DND-41 (cell line): Measurements from ENCODE around the gene RFX1.
"Not testable (repeated sequence)": the region's sequence is repeated elsewhere in the genome, so short reads cannot be mapped to it uniquely, and the experiment has no call there.

Source experiments
- EZH2 ChIP-seq: IDR thresholded peaks from 3 replicates; pipeline ENCODE4 v1.6.1; 2012; ENCODE audit warnings: borderline replicate concordance, low read depth, mild to moderate bottlenecking, moderate library complexity, low read length, inconsistent platforms; ENCODE audit not compliant: severe bottlenecking
- TF ChIP-seq, protein P1 (sequence below): IDR thresholded peaks from 2 replicates; pipeline ENCODE4 v1.5.1; 2012; ENCODE audit warnings: borderline replicate concordance, low read length, moderate library complexity, mild to moderate bottlenecking; ENCODE audit not compliant: poor library complexity, severe bottlenecking; ENCODE audit errors: extremely low read depth

DNA sequence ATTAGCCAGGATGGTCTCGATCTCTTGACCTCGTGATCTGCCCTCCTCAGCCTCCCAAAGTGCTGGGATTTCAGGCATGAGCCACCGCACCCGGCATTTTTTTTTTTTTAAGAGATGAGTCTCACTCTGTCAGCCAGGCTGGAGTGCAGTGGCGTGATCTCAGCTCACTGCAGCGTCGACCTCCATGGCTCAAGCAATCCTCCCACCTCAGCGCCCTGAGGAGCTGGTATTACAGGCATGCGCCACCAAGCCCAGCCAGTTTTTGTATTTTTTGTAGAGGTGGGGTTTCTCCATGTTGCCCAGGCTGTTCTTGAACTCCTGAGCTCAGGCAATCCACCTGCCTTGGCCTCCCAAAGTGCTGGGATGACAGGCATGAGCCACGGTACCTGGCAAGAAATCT, 41.7 kb upstream of the RFX1 start:
- TF ChIP-seq, protein P1, sequence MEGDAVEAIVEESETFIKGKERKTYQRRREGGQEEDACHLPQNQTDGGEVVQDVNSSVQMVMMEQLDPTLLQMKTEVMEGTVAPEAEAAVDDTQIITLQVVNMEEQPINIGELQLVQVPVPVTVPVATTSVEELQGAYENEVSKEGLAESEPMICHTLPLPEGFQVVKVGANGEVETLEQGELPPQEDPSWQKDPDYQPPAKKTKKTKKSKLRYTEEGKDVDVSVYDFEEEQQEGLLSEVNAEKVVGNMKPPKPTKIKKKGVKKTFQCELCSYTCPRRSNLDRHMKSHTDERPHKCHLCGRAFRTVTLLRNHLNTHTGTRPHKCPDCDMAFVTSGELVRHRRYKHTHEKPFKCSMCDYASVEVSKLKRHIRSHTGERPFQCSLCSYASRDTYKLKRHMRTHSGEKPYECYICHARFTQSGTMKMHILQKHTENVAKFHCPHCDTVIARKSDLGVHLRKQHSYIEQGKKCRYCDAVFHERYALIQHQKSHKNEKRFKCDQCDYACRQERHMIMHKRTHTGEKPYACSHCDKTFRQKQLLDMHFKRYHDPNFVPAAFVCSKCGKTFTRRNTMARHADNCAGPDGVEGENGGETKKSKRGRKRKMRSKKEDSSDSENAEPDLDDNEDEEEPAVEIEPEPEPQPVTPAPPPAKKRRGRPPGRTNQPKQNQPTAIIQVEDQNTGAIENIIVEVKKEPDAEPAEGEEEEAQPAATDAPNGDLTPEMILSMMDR: not testable (repeated sequence)
- not testable (repeated sequence) for TF ChIP-seq EZH2
